Loucy (cell line): ENCODE measurements around the gene FRAS1.

Source experiments
- EZH2phosphoT487 ChIP-seq: fragments of 200-600 bp; IDR thresholded peaks from 2 replicates; pipeline ENCODE4 v1.6.1; 2018; ENCODE audit warnings: antibody characterized with exemption, mild to moderate bottlenecking, moderate library complexity, borderline replicate concordance
- TF ChIP-seq, protein P1 (sequence below): fragments of 200-600 bp; sonication (generic); conservative IDR thresholded peaks from 2 replicates; pipeline ENCODE4 v1.5.1; 2014; ENCODE audit warnings: mild to moderate bottlenecking, antibody characterized with exemption, low read length

DNA sequence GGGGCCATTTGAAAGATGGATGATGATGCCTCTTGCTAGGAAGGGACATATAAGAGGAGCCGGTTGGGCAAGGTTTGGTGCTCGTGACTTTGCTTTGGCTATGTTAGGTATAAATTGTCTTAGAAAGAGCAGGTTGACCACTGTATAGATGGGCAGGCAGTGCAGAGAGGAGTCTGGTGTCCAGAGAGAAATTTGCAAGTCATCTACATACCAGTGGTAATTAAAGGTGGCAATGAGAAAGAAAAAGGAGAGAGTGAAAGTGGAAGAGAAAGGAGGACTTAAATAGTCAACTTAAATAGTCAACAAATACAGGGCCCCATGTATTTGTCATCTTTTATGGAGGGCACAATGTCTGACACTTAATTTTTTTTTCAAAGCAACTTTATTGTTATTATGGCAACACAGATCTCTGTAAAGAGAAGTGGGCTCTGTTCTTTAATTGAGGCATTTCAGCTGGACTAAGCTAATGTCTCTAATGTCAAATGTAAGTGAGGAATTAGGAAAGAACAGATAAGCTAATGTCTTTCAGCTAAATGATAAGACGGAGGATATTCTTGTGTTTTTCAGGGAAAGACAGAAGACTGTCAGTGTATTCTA, 419.1 kb downstream of the FRAS1 start:
- TF ChIP-seq, protein P1, sequence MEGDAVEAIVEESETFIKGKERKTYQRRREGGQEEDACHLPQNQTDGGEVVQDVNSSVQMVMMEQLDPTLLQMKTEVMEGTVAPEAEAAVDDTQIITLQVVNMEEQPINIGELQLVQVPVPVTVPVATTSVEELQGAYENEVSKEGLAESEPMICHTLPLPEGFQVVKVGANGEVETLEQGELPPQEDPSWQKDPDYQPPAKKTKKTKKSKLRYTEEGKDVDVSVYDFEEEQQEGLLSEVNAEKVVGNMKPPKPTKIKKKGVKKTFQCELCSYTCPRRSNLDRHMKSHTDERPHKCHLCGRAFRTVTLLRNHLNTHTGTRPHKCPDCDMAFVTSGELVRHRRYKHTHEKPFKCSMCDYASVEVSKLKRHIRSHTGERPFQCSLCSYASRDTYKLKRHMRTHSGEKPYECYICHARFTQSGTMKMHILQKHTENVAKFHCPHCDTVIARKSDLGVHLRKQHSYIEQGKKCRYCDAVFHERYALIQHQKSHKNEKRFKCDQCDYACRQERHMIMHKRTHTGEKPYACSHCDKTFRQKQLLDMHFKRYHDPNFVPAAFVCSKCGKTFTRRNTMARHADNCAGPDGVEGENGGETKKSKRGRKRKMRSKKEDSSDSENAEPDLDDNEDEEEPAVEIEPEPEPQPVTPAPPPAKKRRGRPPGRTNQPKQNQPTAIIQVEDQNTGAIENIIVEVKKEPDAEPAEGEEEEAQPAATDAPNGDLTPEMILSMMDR, result no peak
- no peak for TF ChIP-seq EZH2phosphoT487
